Endothelial cell of hepatic sinusoid (primary cell): ENCODE data around the gene HECW1.

ENCODE experiments used
- in situ Hi-C: cut with HindIII; loops from 2 replicates; pipeline ENCODE4 v1.10.0; 2017; ENCODE audit warnings: low sequenced_read_pairs

Gene HECW1

DNA sequence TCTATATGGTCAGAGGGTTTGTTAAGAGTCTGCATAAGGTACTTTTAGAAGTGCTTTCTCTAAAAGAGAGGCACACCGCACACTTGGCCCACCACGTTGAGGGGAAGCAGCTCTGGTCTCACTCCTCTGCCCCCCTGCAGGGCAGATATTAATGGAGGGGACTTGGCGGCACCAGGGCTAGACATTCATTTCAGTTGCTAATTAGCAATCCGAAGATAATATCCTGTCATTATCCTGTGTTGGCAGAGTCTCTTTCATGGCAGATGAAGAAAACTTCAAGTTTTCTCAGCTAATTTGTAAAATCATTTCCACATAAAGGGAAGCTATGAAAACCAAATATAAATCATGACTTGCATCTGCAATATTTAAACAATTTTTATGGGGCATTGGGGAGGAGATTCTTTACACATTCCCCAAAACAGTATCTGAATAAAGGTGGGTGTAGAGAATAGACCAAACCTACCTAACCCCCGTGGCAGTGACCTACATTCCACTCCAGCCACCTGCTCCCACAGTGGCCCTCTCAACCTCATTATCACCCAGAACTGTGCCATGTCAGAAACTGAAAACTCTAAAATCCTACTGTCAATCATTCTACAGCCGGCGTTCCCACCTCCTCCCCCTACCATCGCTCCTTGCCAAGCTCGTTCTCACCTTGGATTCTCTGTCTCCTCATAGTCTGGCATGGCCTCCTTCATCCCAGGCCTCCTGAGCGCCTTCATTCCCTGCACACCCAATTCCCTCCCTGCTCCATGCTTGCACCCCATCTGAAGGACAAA is 416.3 kb downstream of the HECW1 start:
- in situ Hi-C loops, result no loop called here

- in situ Hi-C loops, result no loop called here
Measured at GRCh38 chr7:43530553-43531410, 418.3 kb downstream of the HECW1 start.

DNA sequence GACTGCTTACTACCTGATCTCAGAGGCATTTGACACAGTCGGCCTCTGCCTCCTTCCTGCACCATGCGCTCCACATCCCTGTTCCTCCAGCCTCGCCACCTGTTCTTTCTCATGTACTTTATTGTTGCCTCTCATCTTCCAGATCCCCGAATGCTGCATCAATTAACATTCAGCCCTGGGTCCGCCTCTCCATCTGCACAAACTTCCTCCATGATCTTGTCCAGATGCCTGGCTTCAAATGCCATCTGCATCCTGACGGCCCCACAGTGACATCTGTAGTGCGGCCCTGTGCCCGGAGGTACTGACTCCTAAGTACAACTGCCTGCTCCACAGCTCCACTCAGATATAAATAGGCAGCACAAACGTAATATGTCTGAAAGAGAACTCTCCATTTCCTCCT is 419.3 kb downstream of the HECW1 start:
- in situ Hi-C loops, result no loop called here

DNA sequence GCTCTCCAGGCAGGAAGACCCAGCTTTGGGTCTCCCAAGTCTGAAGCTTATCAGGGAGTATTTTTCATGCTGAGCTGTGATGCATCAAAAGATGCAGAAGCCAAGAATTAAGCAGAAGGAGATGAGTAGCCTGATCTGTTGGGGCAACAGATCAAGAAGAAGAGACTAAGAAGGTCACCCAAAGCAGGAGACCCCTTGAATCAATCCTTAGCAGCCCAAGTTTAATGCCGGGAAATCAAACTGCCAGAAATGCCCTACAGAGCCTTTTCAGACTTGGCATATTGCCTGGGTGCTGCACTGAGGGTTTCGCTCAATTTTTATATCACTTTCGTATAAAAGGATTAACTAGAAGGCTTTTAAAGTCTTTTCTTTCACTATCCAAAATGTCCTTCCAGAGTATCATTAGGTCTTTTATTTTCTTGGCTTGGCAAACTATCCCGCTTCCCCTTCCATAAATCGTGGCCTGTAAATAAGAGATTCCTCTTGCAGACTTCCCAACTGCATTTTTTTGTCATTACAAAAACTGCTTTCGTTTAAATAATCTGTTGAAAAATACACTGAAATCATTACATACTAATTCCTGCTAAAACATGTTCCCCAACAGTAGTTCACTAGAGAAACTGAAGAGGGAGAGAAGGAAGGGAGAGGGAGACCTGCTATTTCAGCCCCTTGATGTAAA is 421.5 kb downstream of the HECW1 start:
- in situ Hi-C loops, result no loop called here

DNA sequence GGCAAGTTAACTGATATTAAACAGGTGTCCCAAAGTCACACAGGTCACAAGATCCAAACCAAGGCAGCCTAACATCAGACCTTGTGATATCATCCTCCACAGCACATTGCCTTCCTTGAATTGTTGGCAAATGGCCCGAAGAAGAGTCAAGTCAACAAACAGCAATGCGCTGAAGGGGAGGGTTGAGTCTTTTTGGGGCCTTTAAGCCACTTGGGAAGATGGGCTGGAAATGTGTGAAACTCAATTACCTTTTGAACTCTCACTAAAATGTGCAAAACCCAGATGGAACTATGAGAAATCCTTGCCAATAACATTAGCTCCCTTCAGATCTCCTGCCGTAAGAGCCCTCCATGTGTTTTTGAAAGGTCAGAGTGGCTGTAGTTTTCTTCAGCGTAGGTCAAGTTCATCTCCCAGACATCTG is 422.6 kb downstream of the HECW1 start:
- in situ Hi-C loops, result no loop called here

DNA sequence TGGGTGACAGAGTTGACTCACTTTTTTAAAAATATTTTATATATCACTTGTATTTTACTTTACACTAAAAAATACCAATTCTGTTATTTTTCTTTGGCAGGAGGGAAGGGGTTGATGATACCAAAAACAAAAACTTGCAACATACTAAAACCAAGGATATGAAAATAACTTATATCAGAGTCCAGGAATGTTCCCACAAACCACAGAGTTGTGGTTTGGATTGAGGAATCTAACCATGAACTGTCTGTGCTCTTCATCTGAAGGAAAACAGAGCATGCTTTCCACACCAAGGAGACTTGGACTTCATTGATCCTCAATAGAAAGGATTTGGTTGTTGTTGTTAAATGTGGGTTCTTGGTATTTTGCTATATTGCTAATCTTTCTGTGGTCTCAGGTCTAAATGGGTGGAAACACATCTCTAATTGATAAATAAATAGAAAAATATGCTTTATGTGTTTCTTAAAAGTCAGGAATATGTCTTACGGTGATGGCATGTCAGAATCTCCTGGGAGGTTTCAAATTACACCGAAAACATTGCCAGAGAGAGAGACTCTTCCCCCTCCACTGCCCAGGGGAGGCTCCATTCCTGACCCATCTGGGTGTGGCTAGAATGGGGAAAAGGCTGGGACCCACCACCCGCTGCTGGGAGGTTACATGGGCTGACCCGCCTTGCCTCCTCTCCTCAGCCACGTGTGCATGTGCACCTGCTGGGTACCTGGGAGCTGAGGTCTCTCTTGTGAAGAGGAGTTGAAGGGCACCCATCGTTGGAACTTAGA is 423.6 kb downstream of the HECW1 start:
- in situ Hi-C loops, result no loop called here

- in situ Hi-C loops, result no loop called here
Measured at GRCh38 chr7:43536773-43537172, 424.3 kb downstream of the HECW1 start.

GRCh38 chr7:43537765-43538403 is 425.4 kb downstream of the HECW1 start:
- in situ Hi-C loops, result no loop called here

GRCh38 chr7:43538404-43538771 is 425.9 kb downstream of the HECW1 start:
- in situ Hi-C loops, result no loop called here

DNA sequence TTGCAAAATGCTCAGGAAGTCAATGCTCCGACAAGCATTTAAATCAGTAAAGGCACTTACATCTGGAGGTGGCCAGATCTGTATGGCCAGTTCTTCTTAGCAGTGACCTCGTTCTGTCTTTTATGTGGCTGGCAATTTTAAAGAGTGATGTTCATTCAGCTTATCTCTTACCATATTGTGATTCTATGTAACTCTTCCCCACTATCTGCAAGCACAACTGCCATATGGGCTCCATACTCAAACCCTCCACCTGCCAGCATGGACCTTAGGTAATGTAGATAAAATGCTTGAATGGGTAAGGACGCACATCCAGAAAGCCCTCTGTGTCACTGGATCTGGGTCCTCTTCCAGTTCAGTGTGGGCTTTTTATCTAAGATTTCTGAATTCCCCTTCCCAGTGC is 428.0 kb downstream of the HECW1 start:
- in situ Hi-C loops, result no loop called here

DNA sequence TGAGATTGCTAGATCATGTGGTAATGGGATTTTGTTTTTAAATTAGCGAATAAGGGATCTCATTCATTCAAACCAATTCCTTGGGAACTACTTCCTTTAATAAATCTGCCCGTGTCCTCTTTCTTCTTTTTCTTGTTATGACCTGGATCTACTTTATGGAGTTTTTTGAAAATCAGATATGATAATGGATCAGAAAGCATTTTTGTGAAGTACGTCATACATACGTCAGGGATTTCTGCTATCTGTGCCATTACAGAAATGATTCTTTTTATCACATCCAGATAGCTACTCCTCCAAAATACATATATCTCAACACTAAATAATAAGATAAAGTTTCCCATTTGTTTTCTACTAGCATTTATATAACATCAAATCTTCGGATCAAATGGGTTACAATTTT is 430.3 kb downstream of the HECW1 start:
- in situ Hi-C loops, result no loop called here

DNA sequence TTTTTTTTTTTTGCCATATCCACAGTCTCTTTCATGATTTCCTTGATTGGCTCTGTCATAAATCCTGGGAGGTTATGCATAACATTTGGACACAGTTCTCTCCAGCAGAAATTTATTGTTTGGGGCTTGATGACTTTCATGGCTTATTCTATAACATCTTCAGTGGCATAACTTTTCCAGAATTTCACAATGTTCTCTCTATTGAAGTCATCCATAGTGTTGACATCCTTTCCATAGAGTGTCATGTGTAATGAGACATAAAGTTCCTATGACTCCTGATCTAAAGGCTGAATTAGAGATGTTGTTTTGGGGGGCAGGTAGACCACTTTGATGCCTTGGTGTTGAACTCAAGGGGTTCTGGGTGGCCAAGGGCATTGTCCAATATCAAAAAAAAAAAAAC is 433.8 kb downstream of the HECW1 start:
- in situ Hi-C loops, result loop anchor here (5.0 kb wide), 1 partner anchor 54 kb away; no protein-coding TSS in a partner anchor

GRCh38 chr7:43550427-43550826 is 438.0 kb downstream of the HECW1 start:
- in situ Hi-C loops, result loop anchor here (25.0 kb wide), 2 partner anchors 287 to 387 kb away; partner anchors contain the start of gene UBE2D4

DNA sequence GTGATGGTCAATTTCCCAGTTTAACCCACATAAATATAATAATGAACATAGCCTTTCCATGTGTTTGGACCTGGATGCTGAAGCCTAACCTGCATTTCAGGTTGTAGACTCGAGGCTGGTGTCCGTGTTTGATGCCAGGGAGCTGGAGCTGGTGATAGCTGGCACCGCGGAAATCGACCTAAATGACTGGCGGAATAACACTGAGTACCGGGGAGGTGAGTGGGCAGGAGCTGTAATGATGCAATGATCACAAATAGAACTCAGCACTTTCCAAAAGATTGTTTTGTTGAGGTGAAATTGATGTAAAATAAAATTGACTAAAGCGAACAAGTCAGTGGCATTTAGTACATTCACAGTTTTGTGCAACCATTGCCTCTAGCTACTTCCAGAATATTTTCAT is 439.7 kb downstream of the HECW1 start:
- in situ Hi-C loops, result loop anchor here (25.0 kb wide), 2 partner anchors 285 to 385 kb away; partner anchors contain the start of gene UBE2D4

GRCh38 chr7:43553999-43554398 is 441.6 kb downstream of the HECW1 start:
- in situ Hi-C loops, result loop anchor here (25.0 kb wide), 2 partner anchors 283 to 383 kb away; partner anchors contain the start of gene UBE2D4

- in situ Hi-C loops, result loop anchor here (25.0 kb wide), 2 partner anchors 283 to 383 kb away; partner anchors contain the start of gene UBE2D4
Measured at GRCh38 chr7:43554423-43554822, 442.0 kb downstream of the HECW1 start.

- in situ Hi-C loops, result loop anchor here (25.0 kb wide), 2 partner anchors 279 to 379 kb away; partner anchors contain the start of gene UBE2D4
Measured at GRCh38 chr7:43557831-43558495, 445.5 kb downstream of the HECW1 start.

DNA sequence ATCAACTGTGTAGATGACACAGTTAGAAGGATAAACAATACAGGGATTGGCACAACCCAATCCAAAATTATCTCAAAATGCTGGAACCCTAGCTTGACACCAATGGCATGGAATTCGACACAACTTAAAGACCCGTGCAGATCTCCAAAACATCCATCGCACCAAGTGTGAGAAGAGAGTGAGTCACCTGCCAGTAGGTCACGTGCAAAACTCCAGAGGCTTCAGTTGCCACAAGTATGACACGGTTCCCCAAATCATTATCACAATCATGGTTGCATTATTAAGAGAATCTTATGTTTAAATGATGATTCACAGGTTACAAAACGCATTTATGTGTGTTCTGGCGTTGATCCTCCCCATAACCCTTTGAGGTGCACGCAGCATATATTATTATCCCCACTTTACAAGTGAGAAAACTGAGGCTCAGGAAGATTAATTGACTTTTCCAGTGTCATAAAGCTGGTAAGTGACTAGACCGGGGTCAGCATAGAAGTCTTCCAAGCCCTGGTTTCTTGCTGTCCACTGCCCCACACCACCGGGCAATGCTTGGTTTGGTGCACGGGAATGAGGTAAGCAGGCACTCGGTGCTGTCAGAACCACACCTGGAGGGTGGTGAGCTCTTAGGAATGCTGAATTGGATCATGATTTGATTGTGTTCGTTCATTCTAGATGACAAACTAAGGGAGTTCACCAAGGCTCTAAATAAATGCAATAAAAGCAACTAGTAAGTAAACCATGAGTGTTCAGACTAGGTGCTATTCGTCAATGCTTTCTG is 446.9 kb downstream of the HECW1 start:
- in situ Hi-C loops, result loop anchor here (25.0 kb wide), 2 partner anchors 278 to 378 kb away; partner anchors contain the start of gene UBE2D4
